Measurements from ENCODE around the gene TRIM44.

DNA sequence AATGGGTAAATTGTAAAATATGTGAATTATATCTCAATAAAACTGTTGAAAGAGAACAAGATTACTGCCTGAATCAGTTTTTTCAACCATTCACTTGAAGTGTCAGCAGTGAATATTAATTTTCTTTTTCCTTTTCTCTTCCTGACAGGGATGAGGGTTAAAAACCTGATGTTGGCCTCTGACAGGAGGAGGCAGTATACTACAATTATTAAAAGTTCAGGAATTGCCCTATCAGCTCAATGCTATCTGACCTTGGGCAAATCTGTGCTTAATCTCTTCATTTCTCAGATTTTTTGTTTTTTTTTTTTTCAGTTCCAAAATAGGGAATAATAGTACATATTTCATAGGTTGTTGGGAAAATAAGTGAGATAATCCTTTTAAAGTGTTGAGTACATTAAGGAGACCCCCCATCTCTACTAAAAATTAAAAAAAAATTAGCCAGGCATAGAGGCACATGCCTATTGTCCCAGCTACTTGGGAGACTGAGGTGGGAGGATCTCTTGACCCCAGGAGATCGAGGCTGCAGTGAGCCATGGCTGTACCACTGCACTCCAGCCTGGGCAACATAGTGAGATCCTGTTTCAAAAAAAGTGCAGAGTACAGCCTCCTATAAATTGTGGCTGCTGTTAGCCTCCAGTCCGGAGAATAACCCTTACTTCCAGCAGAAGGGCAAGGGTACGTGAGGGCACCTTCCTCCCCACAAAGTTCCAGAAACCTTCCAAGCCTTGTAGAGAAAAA lies 48.8 kb downstream of the TRIM44 start:
- TF ChIP-seq, protein P1, sequence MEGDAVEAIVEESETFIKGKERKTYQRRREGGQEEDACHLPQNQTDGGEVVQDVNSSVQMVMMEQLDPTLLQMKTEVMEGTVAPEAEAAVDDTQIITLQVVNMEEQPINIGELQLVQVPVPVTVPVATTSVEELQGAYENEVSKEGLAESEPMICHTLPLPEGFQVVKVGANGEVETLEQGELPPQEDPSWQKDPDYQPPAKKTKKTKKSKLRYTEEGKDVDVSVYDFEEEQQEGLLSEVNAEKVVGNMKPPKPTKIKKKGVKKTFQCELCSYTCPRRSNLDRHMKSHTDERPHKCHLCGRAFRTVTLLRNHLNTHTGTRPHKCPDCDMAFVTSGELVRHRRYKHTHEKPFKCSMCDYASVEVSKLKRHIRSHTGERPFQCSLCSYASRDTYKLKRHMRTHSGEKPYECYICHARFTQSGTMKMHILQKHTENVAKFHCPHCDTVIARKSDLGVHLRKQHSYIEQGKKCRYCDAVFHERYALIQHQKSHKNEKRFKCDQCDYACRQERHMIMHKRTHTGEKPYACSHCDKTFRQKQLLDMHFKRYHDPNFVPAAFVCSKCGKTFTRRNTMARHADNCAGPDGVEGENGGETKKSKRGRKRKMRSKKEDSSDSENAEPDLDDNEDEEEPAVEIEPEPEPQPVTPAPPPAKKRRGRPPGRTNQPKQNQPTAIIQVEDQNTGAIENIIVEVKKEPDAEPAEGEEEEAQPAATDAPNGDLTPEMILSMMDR (IDR thresholded peaks at IDR 0.05): no peak
- TF ChIP-seq POLR2A (IDR thresholded peaks at IDR 0.05; ENCODE audit: low read depth): no peak
- TF ChIP-seq EP300 (IDR thresholded peaks at IDR 0.05): no peak
- TF ChIP-seq POLR2AphosphoS5 (IDR thresholded peaks at IDR 0.05): no peak
